Ectodermal cell (in vitro differentiated cells): ENCODE measurements around the gene SLIT3.
A peak's percentile ranks its signal among the peaks of the same experiment; 100 is the strongest.

Experiments used
- H3K27ac ChIP-seq: 2 replicates; pipeline ENCODE4 v1.7.0; 2013; ENCODE audit warnings: mild to moderate bottlenecking, low read depth, low read length; ENCODE audit not compliant: insufficient read depth, poor library complexity, severe bottlenecking
- H3K27me3 ChIP-seq: 2 replicates; pipeline ENCODE4 v1.7.0; 2013; ENCODE audit warnings: mild to moderate bottlenecking, low read length; ENCODE audit not compliant: insufficient read depth, control insufficient read depth, poor library complexity, severe bottlenecking
- H3K36me3 ChIP-seq: one replicate; pipeline ENCODE4 v1.7.0; 2013; ENCODE audit warnings: low read length; ENCODE audit not compliant: control insufficient read depth, insufficient read depth
- H3K4me1 ChIP-seq: one replicate; pipeline ENCODE4 v1.7.0; 2013; ENCODE audit warnings: low read length; ENCODE audit not compliant: control insufficient read depth, insufficient read depth
- H3K4me3 ChIP-seq: 2 replicates; pipeline ENCODE4 v1.7.0; 2013; ENCODE audit warnings: low read depth, low read length, control low read depth; ENCODE audit not compliant: insufficient read depth
- H3K9me3 ChIP-seq: 2 replicates; pipeline ENCODE4 v1.7.0; 2013; ENCODE audit warnings: mild to moderate bottlenecking, low read length, moderate library complexity; ENCODE audit not compliant: control insufficient read depth
- WGBS, 2 experiments: methylation state at CpG; one replicate each; pipeline ENCODE4 v1.1.7; 2013; ENCODE audit warnings: missing lambda C conversion rate in 2 of 2; 5-methylcytosine and 5-hydroxymethylcytosine counted together

SLIT3 gene

DNA sequence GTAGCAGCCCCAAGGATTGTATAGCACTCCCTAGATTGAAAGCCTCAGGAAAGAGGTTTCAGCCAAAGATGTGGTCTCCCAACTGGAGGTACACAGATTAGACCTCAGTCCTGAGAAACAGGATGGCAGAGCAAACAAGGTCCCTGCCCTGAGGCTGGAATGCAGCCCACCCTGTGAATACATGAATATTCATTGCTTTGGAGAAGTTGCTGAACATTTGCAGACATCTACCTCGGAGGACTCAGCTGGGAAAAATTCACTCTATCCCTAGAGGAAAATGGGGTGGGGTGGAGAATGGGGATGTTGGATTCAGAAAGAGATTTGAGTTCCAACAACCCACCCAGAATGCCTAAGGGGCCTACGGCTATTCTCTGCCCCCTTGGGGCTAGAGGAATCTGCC is 129.4 kb downstream of the SLIT3 start:
- H3K27me3 ChIP-seq = no peaks in the 10 kb centered on the region

DNA sequence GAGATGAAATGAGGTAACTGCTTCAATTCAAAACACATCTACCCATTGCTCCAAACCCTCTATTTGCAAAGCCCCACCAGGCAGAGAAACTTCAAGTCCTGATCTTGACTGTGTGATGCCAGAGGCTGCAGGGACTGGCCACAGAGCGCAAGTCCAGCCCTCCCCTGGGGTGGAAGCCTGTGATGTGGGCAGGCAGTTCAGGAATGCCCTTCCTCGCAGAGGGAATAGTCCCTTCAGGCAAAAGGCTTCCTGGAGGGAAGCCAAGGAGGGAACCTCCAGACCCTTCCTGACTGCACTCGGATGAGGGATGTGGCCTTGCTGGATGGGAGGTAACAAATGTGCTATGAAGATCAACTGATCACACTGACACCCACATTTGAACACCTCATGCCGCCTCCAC is 131.2 kb downstream of the SLIT3 start:
- Histone ChIP-seq H3K9me3 (no peaks in the 10 kb centered on the region), H3K27me3 (no peaks in the 10 kb centered on the region), H3K36me3 (no peaks in the 10 kb centered on the region), H3K4me3 (no peak overlapping the region), H3K4me1 (peaks cover 3% of the 10 kb centered on the region), H3K27ac (no peak overlapping the region)
- WGBS, 2 experiments = 91% methylated on average over 4 of the region's 4 CpGs

More for the DNA sequence above, 129.4 kb downstream of the SLIT3 start:
- Histone ChIP-seq H3K9me3 (no peaks in the 10 kb centered on the region), H3K27ac (no peak overlapping the region), H3K4me3 (no peak overlapping the region), H3K36me3 (no peaks in the 10 kb centered on the region), H3K4me1 (no peaks in the 10 kb centered on the region)
- WGBS, 2 experiments = 82 to 87% methylated on average over 2 of the region's 2 CpGs

DNA sequence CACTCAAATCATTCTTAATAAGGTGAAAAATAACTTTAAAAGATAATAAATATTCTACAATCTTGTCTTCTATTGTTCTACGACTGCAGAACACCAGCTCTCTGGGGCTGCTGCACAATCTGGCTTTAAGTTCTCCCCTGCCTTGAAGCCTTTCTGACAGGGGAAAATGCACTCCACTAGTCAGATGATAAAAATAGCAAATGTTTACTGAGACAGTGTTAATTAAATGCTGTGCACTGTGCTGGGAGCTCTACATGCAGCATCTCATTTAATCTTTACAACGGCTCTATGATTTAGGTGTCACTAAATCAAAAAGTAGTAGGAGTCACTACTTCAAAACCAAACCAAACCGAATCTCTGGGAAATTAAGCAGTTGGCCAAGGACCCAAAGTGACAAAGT is 132.7 kb downstream of the SLIT3 start:
- Histone ChIP-seq H3K27me3 (no peaks in the 10 kb centered on the region), H3K27ac (no peak overlapping the region), H3K36me3 (no peaks in the 10 kb centered on the region), H3K4me3 (no peak overlapping the region), H3K4me1 (peaks cover 16% of the 10 kb centered on the region), H3K9me3 (no peaks in the 10 kb centered on the region)
- WGBS, 2 experiments = 92 to 95% methylated on average over 3 of the region's 3 CpGs

DNA sequence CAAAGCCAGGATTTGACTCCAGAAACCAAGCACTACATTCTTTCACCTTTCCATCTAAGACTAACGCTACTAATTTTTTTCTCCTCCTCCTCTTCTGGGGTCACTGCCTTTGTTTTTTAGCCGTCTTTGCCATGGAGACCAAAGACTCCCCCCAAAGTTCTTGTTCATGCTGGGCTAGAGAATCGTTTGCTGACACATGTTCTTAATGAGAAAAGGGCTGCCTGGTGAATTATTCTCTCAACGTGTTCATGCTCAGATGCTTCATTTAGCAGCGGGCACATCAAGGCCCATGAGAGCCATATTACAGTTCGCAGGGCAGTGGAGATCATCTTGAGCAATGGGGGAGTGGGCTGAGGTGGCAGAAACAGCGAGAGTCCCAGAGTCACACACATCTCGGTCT is 134.9 kb downstream of the SLIT3 start:
- Histone ChIP-seq H3K9me3 (no peaks in the 10 kb centered on the region), H3K36me3 (no peaks in the 10 kb centered on the region), H3K4me1 (peaks cover 33% of the 10 kb centered on the region), H3K4me3 (no peak overlapping the region), H3K27me3 (no peaks in the 10 kb centered on the region), H3K27ac (no peak overlapping the region)
- 90% methylated on average over 8 of the region's 8 CpGs for WGBS, 2 experiments

DNA sequence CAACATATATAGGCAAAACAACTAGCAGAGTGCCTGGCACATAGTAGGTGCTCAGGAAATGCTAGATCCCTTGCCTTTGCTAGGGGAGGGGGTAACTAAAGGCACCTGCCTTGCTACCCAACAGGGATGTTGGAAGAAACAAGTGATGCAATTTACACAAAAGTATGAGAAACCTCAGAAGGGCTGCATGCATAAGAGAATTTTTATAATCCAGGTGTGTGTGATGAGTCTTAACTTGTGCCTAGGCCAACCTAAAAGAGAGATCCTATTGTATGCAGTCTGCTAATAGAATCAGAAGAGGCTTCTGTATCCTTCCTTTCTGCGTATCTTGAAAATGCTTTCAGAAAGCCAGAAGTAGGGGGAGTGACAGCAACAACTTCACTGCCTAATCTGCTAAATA is 135.9 kb downstream of the SLIT3 start:
- Histone ChIP-seq H3K4me3 (no peak overlapping the region), H3K36me3 (no peaks in the 10 kb centered on the region), H3K9me3 (no peaks in the 10 kb centered on the region), H3K27me3 (no peaks in the 10 kb centered on the region), H3K27ac (peak overlapping the region; percentile 68), H3K4me1 (peaks cover 39% of the 10 kb centered on the region)
- 91 to 100% methylated on average over 1 of the region's 1 CpG for WGBS, 2 experiments

DNA sequence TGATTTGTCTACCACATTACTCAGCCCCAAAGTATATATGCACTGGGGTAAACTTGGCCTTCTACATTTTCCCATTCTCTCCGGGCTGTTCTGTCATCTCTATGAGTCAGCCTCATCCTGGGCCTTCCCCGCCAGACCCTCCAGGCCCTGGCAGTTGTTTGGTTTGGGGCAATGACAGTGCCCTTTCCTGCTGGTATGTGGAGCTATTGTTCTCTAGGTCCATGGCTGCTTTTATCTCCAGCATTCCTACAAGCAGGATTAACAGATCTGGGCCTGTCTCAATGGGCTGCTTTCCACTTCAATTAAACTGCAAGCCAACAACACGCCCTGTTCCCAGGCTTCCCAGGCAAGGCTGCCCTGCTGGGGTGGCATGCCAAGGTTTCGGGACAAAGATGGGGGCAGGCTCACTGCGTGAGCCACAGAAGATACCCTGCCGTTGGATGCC is 136.4 kb downstream of the SLIT3 start:
- Histone ChIP-seq H3K36me3 (no peaks in the 10 kb centered on the region), H3K27ac (peak overlapping the region; percentile 68), H3K9me3 (no peaks in the 10 kb centered on the region), H3K4me1 (peaks cover 39% of the 10 kb centered on the region), H3K27me3 (no peaks in the 10 kb centered on the region), H3K4me3 (no peak overlapping the region)
- 14 to 18% methylated on average over 6 of the region's 6 CpGs for WGBS, 2 experiments

- H3K27ac ChIP-seq = no peak overlapping the region
- H3K36me3 ChIP-seq = no peaks in the 10 kb centered on the region
- H3K4me3 ChIP-seq = no peak overlapping the region
- no peaks in the 10 kb centered on the region for H3K27me3 ChIP-seq
- peaks cover 39% of the 10 kb centered on the region for H3K4me1 ChIP-seq
- H3K9me3 ChIP-seq = peaks cover 3% of the 10 kb centered on the region
- 61 to 65% methylated on average over 3 of the region's 3 CpGs for WGBS, 2 experiments
These were observed 138.5 kb downstream of the SLIT3 start for GRCh38 chr5:169162407-169162806.

DNA sequence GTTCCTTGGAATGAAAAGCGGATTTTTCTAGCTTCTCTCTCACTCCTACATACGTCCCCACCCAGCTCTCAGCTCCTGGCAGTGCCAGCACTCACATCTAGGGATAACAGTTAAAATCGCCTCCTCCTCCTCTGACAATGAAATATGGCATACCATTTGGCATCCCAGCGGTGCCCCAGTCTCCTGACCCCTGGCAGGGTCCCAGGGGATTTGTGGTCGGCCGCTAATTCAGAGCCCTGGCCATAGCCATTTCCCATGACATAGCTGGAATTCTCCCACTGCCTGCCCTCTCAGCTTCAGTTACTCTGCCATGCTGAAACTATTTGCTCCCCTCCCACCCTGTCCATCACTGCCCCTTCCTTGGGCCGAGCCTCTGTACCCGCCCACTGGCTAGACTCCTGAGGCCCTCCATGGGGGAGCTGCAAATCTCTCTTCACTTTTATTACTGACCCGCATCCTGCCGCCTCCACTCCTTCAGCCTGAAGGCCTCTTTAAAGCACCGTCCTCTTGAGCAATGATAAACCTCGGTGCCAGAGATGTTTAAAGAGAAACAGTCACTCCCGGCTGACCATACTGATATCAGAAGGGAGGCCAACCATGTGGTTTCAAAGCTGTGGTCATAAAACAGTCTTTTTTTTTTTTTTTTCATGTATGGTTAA is 139.8 kb downstream of the SLIT3 start:
- Histone ChIP-seq H3K4me3 (no peak overlapping the region), H3K27ac (peak overlapping the region; percentile 78), H3K36me3 (no peaks in the 10 kb centered on the region), H3K27me3 (no peaks in the 10 kb centered on the region), H3K4me1 (peaks cover 39% of the 10 kb centered on the region), H3K9me3 (peaks cover 3% of the 10 kb centered on the region)
- WGBS, 2 experiments = 48% methylated on average over 13 of the region's 13 CpGs

- Histone ChIP-seq H3K36me3 (no peaks in the 10 kb centered on the region), H3K4me1 (peaks cover 40% of the 10 kb centered on the region), H3K27me3 (no peaks in the 10 kb centered on the region), H3K9me3 (peaks cover 3% of the 10 kb centered on the region), H3K4me3 (no peak overlapping the region), H3K27ac (peak overlapping the region; percentile 78)
- WGBS, 2 experiments = 86 to 88% methylated on average over 6 of the region's 6 CpGs
These were observed 140.5 kb downstream of the SLIT3 start for GRCh38 chr5:169160405-169160901.

GRCh38 chr5:169158764-169159163 is 142.2 kb downstream of the SLIT3 start:
- no peak overlapping the region for H3K4me3 ChIP-seq
- WGBS, 2 experiments = 81 to 83% methylated on average over 4 of the region's 4 CpGs
- H3K27me3 ChIP-seq = no peaks in the 10 kb centered on the region
- no peaks in the 10 kb centered on the region for H3K36me3 ChIP-seq
- H3K27ac ChIP-seq = no peak overlapping the region
- H3K9me3 ChIP-seq = peaks cover 3% of the 10 kb centered on the region
- peaks cover 34% of the 10 kb centered on the region for H3K4me1 ChIP-seq
